Measurements from ENCODE around the gene ARMC3. TPM values are rescaled to one million over a fixed set of nuclear protein-coding genes. Genes with fewer than 3 reads are reported as not detected.
"Not testable (repeated sequence)": the region's sequence is repeated elsewhere in the genome, so short reads cannot be mapped to it uniquely, and the experiment has no call there.

ARMC3 gene
- total RNA-seq, 2 donors from 2014 or later, result not detected

DNA sequence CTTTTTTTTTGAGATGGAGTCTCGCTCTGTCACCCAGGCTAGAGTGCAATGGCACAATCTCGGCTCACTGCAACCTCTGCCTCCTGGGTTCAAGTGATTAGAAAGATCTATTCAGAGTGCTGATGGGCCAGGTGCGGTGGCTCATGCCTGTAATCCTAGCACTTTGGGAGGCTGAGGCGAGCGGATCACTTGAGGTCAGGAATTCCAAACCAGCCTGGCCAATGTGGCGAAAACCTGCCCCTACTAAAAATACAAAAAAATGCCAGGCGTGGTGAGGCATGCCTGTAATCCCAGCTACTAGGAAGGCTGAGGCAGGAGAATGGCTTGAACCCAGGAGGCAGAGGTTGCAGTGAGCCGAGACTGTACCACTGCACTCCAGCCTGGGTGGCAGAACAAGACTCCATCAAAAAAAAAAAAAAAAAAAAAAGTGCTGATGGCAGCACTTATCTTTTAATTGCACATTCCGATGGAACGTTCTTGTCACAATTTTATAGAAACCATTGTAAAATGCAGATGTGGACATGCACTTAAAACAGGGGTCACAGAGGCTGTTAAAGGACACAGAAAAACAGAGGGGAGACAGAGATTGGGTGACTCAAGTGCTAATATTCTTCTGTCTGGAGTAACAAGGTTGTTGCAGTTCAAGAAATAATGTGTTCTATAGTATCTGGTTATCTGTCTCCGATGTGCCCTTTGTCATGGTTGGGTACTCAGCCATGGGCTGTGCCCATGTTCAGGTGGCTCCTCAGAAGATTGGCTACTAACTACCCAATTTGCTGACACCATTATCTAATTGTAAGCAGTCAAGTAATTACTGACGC, 142.4 kb downstream of the ARMC3 start:
- not testable (repeated sequence) for H3K27me3 Mint-ChIP-seq; H3K4me1 Mint-ChIP-seq (ENCODE audit: low read depth in 2 of 2); H3K4me3 Mint-ChIP-seq; ATAC-seq; H3K9me3 Mint-ChIP-seq; H3K36me3 Mint-ChIP-seq; DNase-seq (ENCODE audit: low spot score); H3K27ac Mint-ChIP-seq

DNA sequence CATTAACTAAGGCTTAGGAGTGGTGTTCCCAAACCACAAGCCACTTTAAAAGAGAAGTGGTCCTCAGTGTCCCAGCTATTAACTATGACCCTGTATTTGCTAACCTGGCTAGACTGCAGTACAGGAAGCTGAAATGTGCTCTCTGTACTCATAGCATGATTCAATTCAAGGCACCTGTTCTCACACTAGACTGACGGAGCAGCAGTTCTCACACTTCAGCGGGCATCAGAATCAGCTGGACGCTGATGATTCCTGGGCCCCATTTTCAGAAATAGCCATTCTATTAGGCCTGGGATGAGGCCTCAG, 143.0 kb downstream of the ARMC3 start:
- no peak for DNase-seq (ENCODE audit: low spot score)
- H3K27ac Mint-ChIP-seq, result no peak overlapping the region
- H3K27me3 Mint-ChIP-seq, result peaks cover 0 to 7% of the 10 kb centered on the region in 2 donors
- H3K9me3 Mint-ChIP-seq, result no peaks in the 10 kb centered on the region
- no peak overlapping the region for H3K4me3 Mint-ChIP-seq
- no peaks in the 10 kb centered on the region for H3K36me3 Mint-ChIP-seq
- H3K4me1 Mint-ChIP-seq (ENCODE audit: low read depth in 2 of 2), result peaks cover 3 to 7% of the 10 kb centered on the region in 2 donors
- ATAC-seq, result no peak

DNA sequence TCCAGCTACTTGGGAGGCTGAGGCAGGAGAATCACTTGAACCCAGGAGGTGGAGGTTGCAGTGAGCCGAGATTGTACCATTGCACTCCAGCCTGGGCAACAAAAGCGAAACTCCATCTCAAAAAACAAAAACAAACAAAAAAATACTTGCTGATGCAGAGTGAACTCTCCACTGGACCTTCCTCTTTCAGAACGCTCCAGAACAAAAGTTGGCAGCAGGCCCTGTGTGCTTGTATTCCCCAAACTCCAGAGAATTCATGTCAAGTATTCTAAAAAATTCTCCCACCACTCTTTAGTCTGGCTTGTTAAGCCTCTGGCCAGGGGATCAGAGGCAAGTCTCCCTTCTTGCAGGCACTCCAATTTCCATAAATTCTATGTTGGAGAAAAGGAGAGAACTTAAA, 144.7 kb downstream of the ARMC3 start:
- peaks cover 7 to 15% of the 10 kb centered on the region in 2 donors for H3K27me3 Mint-ChIP-seq
- not testable (repeated sequence) for ATAC-seq; H3K36me3 Mint-ChIP-seq; H3K4me1 Mint-ChIP-seq (ENCODE audit: low read depth in 2 of 2); H3K9me3 Mint-ChIP-seq; H3K27ac Mint-ChIP-seq; DNase-seq (ENCODE audit: low spot score); H3K4me3 Mint-ChIP-seq

DNA sequence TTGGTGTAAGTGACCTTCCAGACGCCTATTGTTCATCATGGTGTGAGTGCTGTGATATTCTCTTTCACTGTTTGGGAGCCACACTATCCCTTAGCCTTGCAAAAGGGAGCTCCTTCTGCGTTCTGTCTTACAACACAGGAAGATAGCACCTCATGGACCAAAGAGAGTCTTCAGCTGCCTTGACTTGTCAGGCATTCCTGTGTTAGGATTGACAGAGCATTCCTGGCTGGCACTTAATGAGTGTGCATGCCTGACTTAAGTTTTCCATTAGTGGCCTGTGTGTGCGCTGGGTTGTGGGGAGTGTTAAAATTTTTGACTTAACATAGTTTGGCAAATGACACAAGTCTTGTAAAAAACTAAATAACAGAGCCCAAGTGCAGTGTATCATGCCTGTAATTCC, 145.7 kb downstream of the ARMC3 start:
- peaks cover 12 to 16% of the 10 kb centered on the region in 2 donors for H3K27me3 Mint-ChIP-seq
- DNase-seq (ENCODE audit: low spot score), result no peak
- no peaks in the 10 kb centered on the region for H3K9me3 Mint-ChIP-seq
- no peak for ATAC-seq
- no peak overlapping the region for H3K27ac Mint-ChIP-seq
- no peaks in the 10 kb centered on the region for H3K4me1 Mint-ChIP-seq (ENCODE audit: low read depth in 2 of 2)
- no peaks in the 10 kb centered on the region for H3K36me3 Mint-ChIP-seq
- H3K4me3 Mint-ChIP-seq, result no peak overlapping the region

DNA sequence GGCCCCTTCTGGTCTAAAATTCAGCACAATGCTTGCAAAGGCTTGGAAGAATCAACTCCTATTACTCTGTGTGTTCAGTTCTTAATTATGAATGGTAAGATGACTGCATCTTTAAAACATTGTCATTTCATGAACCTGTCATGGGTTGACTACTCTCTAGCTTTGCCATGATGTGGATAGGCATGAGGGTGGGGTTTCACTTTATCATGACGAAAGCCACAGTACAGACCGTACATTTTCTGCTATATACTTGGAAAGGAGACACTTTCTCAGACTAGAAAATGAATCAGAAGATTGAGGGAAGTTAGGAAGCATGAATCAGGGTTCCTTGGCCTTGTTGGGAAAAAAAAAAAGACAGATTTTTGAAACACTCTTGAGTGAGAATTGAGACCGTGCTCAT, 147.8 kb downstream of the ARMC3 start:
- Mint-ChIP-seq H3K27me3 (peaks cover 27% of the 10 kb centered on the region in 2 donors), H3K9me3 (no peaks in the 10 kb centered on the region), H3K36me3 (no peaks in the 10 kb centered on the region), H3K27ac (no peak overlapping the region), H3K4me1 (ENCODE audit: low read depth in 2 of 2) (no peaks in the 10 kb centered on the region), H3K4me3 (no peak overlapping the region)
- ATAC-seq (no peak), DNase-seq (ENCODE audit: low spot score) (no peak)

DNA sequence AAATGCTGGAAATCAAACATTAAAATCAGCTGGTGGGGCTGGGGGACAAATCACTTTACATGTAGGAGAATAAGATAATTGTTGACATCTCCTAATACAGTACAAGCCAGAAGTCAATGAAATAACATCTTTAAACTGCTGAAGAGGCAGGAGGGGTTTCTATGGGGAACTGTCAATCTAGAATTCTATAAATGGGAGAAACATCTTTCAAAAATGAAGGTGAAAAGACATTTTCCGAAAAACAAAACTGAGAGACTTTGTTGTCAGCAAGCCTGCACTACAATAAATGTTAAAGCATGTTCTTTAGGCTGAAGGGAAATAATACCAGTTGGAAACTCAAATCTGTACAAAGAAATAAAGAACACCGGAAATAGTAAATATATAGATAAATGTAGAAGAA, 150.3 kb downstream of the ARMC3 start:
- H3K27ac Mint-ChIP-seq, result no peak overlapping the region
- H3K27me3 Mint-ChIP-seq, result peaks cover 42 to 45% of the 10 kb centered on the region in 2 donors

DNA sequence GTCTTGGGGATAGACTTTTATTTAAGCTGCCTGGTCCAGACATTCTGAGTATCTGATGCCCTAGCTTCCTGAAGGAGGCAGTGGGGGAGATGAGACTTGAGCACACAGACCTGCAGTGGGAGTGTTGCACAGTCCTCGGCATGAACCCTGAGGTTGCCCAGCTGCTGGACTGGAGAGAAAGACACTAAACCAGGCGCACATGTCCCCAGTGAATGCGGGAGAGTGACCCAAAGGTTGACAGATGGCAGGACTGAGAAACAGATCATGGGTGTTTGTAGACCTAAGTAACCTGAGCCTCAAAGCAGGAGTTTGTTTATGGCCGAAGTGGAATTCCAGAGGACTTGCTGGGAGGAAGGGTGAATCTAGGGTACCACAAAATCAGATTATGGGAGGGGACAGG, 151.8 kb downstream of the ARMC3 start:
- no peak for ATAC-seq
- Mint-ChIP-seq H3K27me3 (peaks cover 45 to 56% of the 10 kb centered on the region in 2 donors), H3K36me3 (peaks cover 2% of the 10 kb centered on the region)

More for the DNA sequence above, 150.3 kb downstream of the ARMC3 start:
- H3K36me3 Mint-ChIP-seq, result no peaks in the 10 kb centered on the region
- H3K9me3 Mint-ChIP-seq, result no peaks in the 10 kb centered on the region
- DNase-seq (ENCODE audit: low spot score) (no peak), ATAC-seq (no peak)
- no peak overlapping the region for H3K4me3 Mint-ChIP-seq
- no peaks in the 10 kb centered on the region for H3K4me1 Mint-ChIP-seq (ENCODE audit: low read depth in 2 of 2)

DNA sequence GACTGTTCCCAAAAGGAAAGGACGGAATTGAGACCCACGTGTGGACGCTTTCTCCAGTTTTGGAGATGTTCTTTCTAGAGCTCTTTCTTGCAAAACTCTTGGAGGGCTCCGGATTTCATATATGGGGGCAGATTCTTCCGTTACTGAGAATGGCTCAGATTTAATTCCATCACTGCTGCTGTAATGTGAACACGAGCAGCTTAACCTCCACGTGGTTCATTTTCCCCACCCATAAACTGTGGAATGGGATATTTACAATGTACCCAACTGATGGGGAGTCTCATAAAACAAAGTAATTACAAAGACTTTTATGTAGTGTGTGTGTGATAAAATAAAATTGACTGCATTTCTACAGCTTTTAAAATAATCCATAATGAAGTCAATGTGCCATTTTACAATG, 152.4 kb downstream of the ARMC3 start:
- DNase-seq (ENCODE audit: low spot score), result no peak
- Mint-ChIP-seq H3K36me3 (peaks cover 6% of the 10 kb centered on the region), H3K27me3 (peaks cover 48 to 61% of the 10 kb centered on the region in 2 donors), H3K4me1 (ENCODE audit: low read depth in 2 of 2) (no peaks in the 10 kb centered on the region), H3K9me3 (peaks cover 4% of the 10 kb centered on the region), H3K27ac (no peak overlapping the region), H3K4me3 (no peak overlapping the region)
- ATAC-seq, result no peak

More for the DNA sequence above, 151.8 kb downstream of the ARMC3 start:
- no peak overlapping the region for H3K4me3 Mint-ChIP-seq
- no peak overlapping the region for H3K27ac Mint-ChIP-seq
- no peaks in the 10 kb centered on the region for H3K4me1 Mint-ChIP-seq (ENCODE audit: low read depth in 2 of 2)
- peaks cover 2% of the 10 kb centered on the region for H3K9me3 Mint-ChIP-seq
- no peak for DNase-seq (ENCODE audit: low spot score)

DNA sequence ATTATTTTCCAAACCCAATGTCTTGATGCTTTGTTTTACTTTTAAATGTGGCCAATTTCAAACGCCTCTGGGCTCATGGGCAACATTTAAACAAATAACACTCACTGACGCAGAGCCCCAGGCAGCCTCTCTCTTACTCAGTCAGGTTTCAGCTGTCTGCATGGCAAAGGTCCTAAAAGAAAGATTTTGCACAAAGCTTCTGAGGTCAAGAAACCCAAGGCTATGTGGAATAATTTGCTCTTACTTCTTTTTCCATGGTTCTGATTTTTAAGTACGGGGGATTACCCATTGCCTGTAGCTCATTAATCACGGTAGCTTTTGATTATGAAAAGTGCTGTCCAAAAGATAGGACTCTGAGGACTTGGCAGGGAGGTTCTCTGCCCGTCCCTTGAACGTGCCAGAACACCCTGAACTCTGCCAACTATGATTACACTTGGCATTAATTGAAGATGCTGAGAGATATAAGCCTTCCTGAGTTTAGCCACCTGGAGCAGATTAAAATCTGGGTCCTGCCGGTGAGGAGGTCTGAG, 153.4 kb downstream of the ARMC3 start:
- Mint-ChIP-seq H3K27me3 (peaks cover 47 to 68% of the 10 kb centered on the region in 2 donors), H3K36me3 (peaks cover 6% of the 10 kb centered on the region), H3K9me3 (peaks cover 4% of the 10 kb centered on the region), H3K27ac (no peak overlapping the region), H3K4me1 (ENCODE audit: low read depth in 2 of 2) (no peaks in the 10 kb centered on the region), H3K4me3 (no peak overlapping the region)
- DNase-seq (ENCODE audit: low spot score), result no peak
- no peak for ATAC-seq

DNA sequence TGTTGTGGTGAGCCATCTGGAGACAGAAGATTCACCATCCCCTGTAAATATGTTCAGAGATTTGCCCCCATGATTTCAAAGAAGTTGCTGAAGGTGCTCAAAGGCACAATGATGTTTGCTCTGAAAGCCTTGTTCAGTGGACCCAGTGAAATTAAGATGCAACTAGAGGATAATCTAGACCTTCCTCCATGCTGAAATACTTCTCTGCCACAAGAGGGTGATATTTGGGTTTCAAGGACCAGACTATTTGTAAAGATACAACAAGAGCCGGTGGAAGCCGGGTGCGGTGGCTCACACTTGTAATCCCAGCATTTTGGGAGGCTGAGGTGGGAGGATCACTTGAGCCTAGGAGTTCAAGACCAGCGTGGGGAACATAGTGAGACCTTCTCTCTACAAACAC, 154.0 kb downstream of the ARMC3 start:
- Mint-ChIP-seq H3K27ac (no peak overlapping the region), H3K4me1 (ENCODE audit: low read depth in 2 of 2) (no peaks in the 10 kb centered on the region), H3K4me3 (no peak overlapping the region), H3K9me3 (peaks cover 4% of the 10 kb centered on the region), H3K27me3 (peaks cover 49 to 74% of the 10 kb centered on the region in 2 donors), H3K36me3 (peaks cover 6% of the 10 kb centered on the region)
- ATAC-seq, result no peak
- no peak for DNase-seq (ENCODE audit: low spot score)

Other genes starting within 250 kb of the ARMC3 start
- 100 to 1,000 TPM; 149 to 152 TPM for gene PIP4K2A, start 213.5 kb upstream of the ARMC3 start, total RNA-seq
- 10 to 100 TPM in 1 of 2 donors, 1 to 10 TPM in 1; 6.5 to 10.7 TPM for gene MSRB2, start 167.5 kb downstream of the ARMC3 start, total RNA-seq